ENCODE measurements around the gene STAMBPL1.

GRCh38 chr10:88890681-88891381 is 10.8 kb downstream of the STAMBPL1 start:
- TF ChIP-seq, protein P1, sequence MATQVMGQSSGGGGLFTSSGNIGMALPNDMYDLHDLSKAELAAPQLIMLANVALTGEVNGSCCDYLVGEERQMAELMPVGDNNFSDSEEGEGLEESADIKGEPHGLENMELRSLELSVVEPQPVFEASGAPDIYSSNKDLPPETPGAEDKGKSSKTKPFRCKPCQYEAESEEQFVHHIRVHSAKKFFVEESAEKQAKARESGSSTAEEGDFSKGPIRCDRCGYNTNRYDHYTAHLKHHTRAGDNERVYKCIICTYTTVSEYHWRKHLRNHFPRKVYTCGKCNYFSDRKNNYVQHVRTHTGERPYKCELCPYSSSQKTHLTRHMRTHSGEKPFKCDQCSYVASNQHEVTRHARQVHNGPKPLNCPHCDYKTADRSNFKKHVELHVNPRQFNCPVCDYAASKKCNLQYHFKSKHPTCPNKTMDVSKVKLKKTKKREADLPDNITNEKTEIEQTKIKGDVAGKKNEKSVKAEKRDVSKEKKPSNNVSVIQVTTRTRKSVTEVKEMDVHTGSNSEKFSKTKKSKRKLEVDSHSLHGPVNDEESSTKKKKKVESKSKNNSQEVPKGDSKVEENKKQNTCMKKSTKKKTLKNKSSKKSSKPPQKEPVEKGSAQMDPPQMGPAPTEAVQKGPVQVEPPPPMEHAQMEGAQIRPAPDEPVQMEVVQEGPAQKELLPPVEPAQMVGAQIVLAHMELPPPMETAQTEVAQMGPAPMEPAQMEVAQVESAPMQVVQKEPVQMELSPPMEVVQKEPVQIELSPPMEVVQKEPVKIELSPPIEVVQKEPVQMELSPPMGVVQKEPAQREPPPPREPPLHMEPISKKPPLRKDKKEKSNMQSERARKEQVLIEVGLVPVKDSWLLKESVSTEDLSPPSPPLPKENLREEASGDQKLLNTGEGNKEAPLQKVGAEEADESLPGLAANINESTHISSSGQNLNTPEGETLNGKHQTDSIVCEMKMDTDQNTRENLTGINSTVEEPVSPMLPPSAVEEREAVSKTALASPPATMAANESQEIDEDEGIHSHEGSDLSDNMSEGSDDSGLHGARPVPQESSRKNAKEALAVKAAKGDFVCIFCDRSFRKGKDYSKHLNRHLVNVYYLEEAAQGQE (IDR thresholded peaks at IDR 0.05; ENCODE audit: borderline replicate concordance): no peak
- TF ChIP-seq CTCF (IDR thresholded peaks at IDR 0.05; ENCODE audit: poor library complexity, severe bottlenecking) (no peak), EZH2 (IDR thresholded peaks at IDR 0.05; ENCODE audit: borderline replicate concordance, insufficient read depth, low read length, poor library complexity, severe bottlenecking) (no peak), POLR2AphosphoS5 (IDR thresholded peaks at IDR 0.05) (no peak)

All from neural cell (in vitro differentiated cells).